DND-41 (cell line): Measurements from ENCODE around the gene SGCD.

Source experiments
- EZH2 ChIP-seq: IDR thresholded peaks from 3 replicates; pipeline ENCODE4 v1.6.1; 2012; ENCODE audit warnings: borderline replicate concordance, low read depth, mild to moderate bottlenecking, moderate library complexity, low read length, inconsistent platforms; ENCODE audit not compliant: severe bottlenecking
- TF ChIP-seq, protein P1 (sequence below): IDR thresholded peaks from 2 replicates; pipeline ENCODE4 v1.5.1; 2012; ENCODE audit warnings: borderline replicate concordance, low read length, moderate library complexity, mild to moderate bottlenecking; ENCODE audit not compliant: poor library complexity, severe bottlenecking; ENCODE audit errors: extremely low read depth

DNA sequence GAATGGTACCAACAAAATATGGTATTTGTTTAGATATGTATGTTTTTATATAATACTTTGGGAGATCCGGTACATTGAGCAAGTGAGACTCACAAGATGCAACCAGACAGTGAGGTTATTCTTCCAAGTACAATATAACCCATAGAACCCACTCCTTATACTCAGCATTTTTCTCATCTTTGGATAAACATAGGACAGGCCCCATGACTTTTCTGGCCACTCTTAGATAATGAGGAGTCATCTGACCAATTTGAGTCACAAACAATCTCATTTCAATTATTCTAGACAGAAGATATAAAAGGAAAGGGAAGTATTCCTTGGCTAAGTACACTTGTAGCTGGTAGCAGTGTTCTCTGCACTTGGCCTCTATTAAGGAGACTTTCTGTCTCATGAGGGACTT lies 150.2 kb downstream of the SGCD start:
- TF ChIP-seq, protein P1, sequence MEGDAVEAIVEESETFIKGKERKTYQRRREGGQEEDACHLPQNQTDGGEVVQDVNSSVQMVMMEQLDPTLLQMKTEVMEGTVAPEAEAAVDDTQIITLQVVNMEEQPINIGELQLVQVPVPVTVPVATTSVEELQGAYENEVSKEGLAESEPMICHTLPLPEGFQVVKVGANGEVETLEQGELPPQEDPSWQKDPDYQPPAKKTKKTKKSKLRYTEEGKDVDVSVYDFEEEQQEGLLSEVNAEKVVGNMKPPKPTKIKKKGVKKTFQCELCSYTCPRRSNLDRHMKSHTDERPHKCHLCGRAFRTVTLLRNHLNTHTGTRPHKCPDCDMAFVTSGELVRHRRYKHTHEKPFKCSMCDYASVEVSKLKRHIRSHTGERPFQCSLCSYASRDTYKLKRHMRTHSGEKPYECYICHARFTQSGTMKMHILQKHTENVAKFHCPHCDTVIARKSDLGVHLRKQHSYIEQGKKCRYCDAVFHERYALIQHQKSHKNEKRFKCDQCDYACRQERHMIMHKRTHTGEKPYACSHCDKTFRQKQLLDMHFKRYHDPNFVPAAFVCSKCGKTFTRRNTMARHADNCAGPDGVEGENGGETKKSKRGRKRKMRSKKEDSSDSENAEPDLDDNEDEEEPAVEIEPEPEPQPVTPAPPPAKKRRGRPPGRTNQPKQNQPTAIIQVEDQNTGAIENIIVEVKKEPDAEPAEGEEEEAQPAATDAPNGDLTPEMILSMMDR: no peak
- no peak for TF ChIP-seq EZH2
